GM12878 (cell line): ENCODE results near the gene SCTR. TPM values are rescaled to one million over a fixed set of nuclear protein-coding genes. Genes with fewer than 3 reads are reported as not detected.
A peak's percentile ranks its signal among the peaks of the same experiment; 100 is the strongest.

Source experiments
- ATAC-seq: fragments of 200-7000 bp; cut with Tn5 transposase; 3 replicates; pipeline ENCODE4 v1.9.1; 2020; ENCODE audit warnings: mild to moderate bottlenecking, moderate library complexity
- BruUV-seq: library from RNA; stranded (reverse); fragments of 400-500 nt; replicated peaks from 2 replicates; lab custom pipeline; 2021; lab: Mats Ljungman, UMichigan
- CTCF ChIA-PET: fragments of 300-600 bp; sonication (Branson Sonifier 250); formaldehyde crosslinking; extraction: SDS; loops from one replicate; lab custom pipeline; 2021; ENCODE audit warnings: inconsistent platforms; lab: Yijun Ruan, JAX
- POLR2A ChIA-PET: fragments of 350-600 bp; formaldehyde crosslinking; extraction: SDS; loops from one replicate; lab custom pipeline; 2021; ENCODE audit warnings: inconsistent platforms; lab: Charles Lee
- RAD21 ChIA-PET: fragments of 300-600 bp; sonication (Branson Sonifier 250); formaldehyde crosslinking; loops from one replicate; lab custom pipeline; 2023; ENCODE audit warnings: antibody characterized with exemption; ENCODE audit not compliant: unreplicated experiment; lab: Charles Lee
- SMC1A ChIA-PET: fragments of 300-600 bp; sonication (Branson Sonifier 250); formaldehyde crosslinking; loops from one replicate; lab custom pipeline; 2023; ENCODE audit not compliant: unreplicated experiment, uncharacterized antibody; lab: Charles Lee
- DNase-seq: peaks from one replicate; pipeline ENCODE4 v3.0.0-alpha.2; 2011; ENCODE audit warnings: low read depth, low spot score
- FAIRE-seq: peaks from 3 replicates; lab custom pipeline; 2011; peaks lifted over from hg19 to GRCh38; lab: Jason Lieb, UNC
- H2AFZ ChIP-seq: 2 replicates; pipeline ENCODE4 v1.6.0; 2011; ENCODE audit warnings: low read depth, low read length, control low read depth; ENCODE audit not compliant: control insufficient read depth
- H3K27ac ChIP-seq: 2 replicates; pipeline ENCODE4 v1.5.1; 2011; ENCODE audit warnings: control low read depth; ENCODE audit not compliant: control insufficient read depth, insufficient read depth
- H3K27me3 ChIP-seq, 2 experiments: replicated peaks in 1 of 2; 2 replicates each; pipeline versions ENCODE4 v1.6.0 to v1.6.1; 2011; ENCODE audit warnings: low read length in 1 of 2; ENCODE audit not compliant: control insufficient read depth in 2 of 2, insufficient read depth in 2 of 2
- H3K36me3 ChIP-seq, 2 experiments: 2 replicates each; pipeline ENCODE4 v1.5.1; 2011; ENCODE audit warnings: low read length in 1 of 2; ENCODE audit not compliant: control insufficient read depth in 2 of 2, insufficient read depth in 2 of 2
- H3K4me1 ChIP-seq: 2 replicates; pipeline ENCODE4 v1.6.1; 2011; ENCODE audit warnings: mild to moderate bottlenecking, low read length, moderate library complexity, mixed read lengths; ENCODE audit not compliant: control insufficient read depth, insufficient read depth
- H3K4me2 ChIP-seq: 2 replicates; pipeline ENCODE4 v1.6.0; 2011; ENCODE audit warnings: control low read depth; ENCODE audit not compliant: control insufficient read depth, insufficient read depth
- H3K4me3 ChIP-seq: fragments of 200-600 bp; sonication (generic); 2 replicates; pipeline ENCODE4 v1.5.1; 2016
- H3K79me2 ChIP-seq: 2 replicates; pipeline ENCODE4 v1.6.0; 2011; ENCODE audit warnings: low read length; ENCODE audit not compliant: control insufficient read depth, insufficient read depth
- H3K9ac ChIP-seq: 2 replicates; pipeline ENCODE4 v1.8.0; 2011; ENCODE audit warnings: low read length, control low read depth, mixed read lengths; ENCODE audit not compliant: control insufficient read depth, insufficient read depth
- H3K9me3 ChIP-seq: replicated peaks from 3 replicates; pipeline ENCODE4 v1.5.1; 2011; ENCODE audit warnings: mild to moderate bottlenecking, low read length; ENCODE audit not compliant: control insufficient read depth, insufficient read depth
- H4K20me1 ChIP-seq: 2 replicates; pipeline ENCODE4 v1.6.0; 2011; ENCODE audit not compliant: control insufficient read depth, insufficient read depth
- ATF3 ChIP-seq: IDR thresholded peaks from 2 replicates; pipeline ENCODE4 v1.6.1; 2011; ENCODE audit warnings: low read depth, mild to moderate bottlenecking, low read length, moderate library complexity, borderline replicate concordance; ENCODE audit errors: extremely low read depth
- FOXM1 ChIP-seq: IDR thresholded peaks from 2 replicates; pipeline ENCODE4 v1.6.1; 2012; ENCODE audit warnings: low read depth, mild to moderate bottlenecking, inconsistent platforms, low read length, moderate library complexity
- KAT2A ChIP-seq: conservative IDR thresholded peaks from 2 replicates; pipeline ENCODE4 v1.6.1; 2011; ENCODE audit warnings: low read depth, low read length; ENCODE audit not compliant: control insufficient read depth
- NR2C1 ChIP-seq: fragments of 450-650 bp; IDR thresholded peaks from 2 replicates; pipeline ENCODE4 v1.6.1; 2017; ENCODE audit warnings: antibody characterized with exemption, mild to moderate bottlenecking, moderate library complexity
- NR2F1 ChIP-seq: fragments of 450-650 bp; conservative IDR thresholded peaks from 2 replicates; pipeline ENCODE4 v1.6.1; 2017; ENCODE audit warnings: mild to moderate bottlenecking
- POLR2AphosphoS2 ChIP-seq: IDR thresholded peaks from 2 replicates; pipeline ENCODE4 v1.6.1; 2011; ENCODE audit warnings: low read depth, mild to moderate bottlenecking, low read length, improper control_type of control experiment, moderate library complexity
- RBBP5 ChIP-seq: fragments of 200-600 bp; sonication (generic); conservative IDR thresholded peaks from 2 replicates; pipeline ENCODE4 v1.6.1; 2016
- ZBTB4 ChIP-seq: fragments of 450-650 bp; formaldehyde crosslinking; IDR thresholded peaks from 2 replicates; pipeline ENCODE4 v1.4.0; 2022; ENCODE audit warnings: mild to moderate bottlenecking, moderate library complexity
- ZNF687 ChIP-seq: fragments of 450-650 bp; IDR thresholded peaks from 2 replicates; pipeline ENCODE4 v1.6.1; 2017; ENCODE audit warnings: mild to moderate bottlenecking, moderate library complexity
- WGBS: methylation state at CpG from one replicate; pipeline ENCODE4 v1.1.6; 2016; ENCODE audit warnings: low lambda C conversion rate; ENCODE audit not compliant: insufficient replicate concordance, insufficient coverage; ENCODE audit errors: missing lambda C conversion rate; 5-methylcytosine and 5-hydroxymethylcytosine counted together
- in situ Hi-C: fragments of 300-500 bp; cut with MboI; formaldehyde crosslinking; loops from 9 replicates; pipeline ENCODE4 v1.14.3; 2018; ENCODE audit warnings: mixed read lengths
- intact Hi-C: fragments of 100-400 bp; cut with micrococcal nuclease; formaldehyde crosslinking; loops from one replicate; pipeline ENCODE4 v1.14.2; 2022; ENCODE audit not compliant: unreplicated experiment
- polyA plus RNA-seq, 11 experiments: library from polyadenylated mRNA; depleted of rRNA in 4 of 11; unstranded in 6 of 11; stranded (reverse) in 5 of 11; fragments of >200 nt; fragmentation: Nextera tagmentation in 4 of 11; fragmentation: Illumina TruSeq in 1 of 11; extraction: Ambion mirVana in 4 of 11; extraction: Trizol in 1 of 11; gene quantifications; 1 replicate in 1 of 11; 2 replicates in 10 of 11; pipeline versions ENCODE4 v1.2.1 to v1.2.3, GENCODE V29; 2011 to 2016; ENCODE audit warnings: inconsistent platforms in 2 of 11, missing spikeins in 2 of 11, low read depth in 1 of 11
- total RNA-seq, 4 experiments: library from RNA; depleted of rRNA in 3 of 4; stranded (reverse); fragments of >200 nt in 3 of 4; fragmentation: Illumina TruSeq in 1 of 4; extraction: Trizol in 1 of 4; gene quantifications; 2 replicates each; pipeline versions ENCODE4 v1.2.1 to v1.2.3, GENCODE V29; 2013 to 2021

Gene SCTR
- total and polyA plus RNA-seq, 10 of the 15 experiments (the other 5 are each of a cell fraction or from before 2014, with no cell fraction given) = 0.26 TPM; not detected in 9

DNA sequence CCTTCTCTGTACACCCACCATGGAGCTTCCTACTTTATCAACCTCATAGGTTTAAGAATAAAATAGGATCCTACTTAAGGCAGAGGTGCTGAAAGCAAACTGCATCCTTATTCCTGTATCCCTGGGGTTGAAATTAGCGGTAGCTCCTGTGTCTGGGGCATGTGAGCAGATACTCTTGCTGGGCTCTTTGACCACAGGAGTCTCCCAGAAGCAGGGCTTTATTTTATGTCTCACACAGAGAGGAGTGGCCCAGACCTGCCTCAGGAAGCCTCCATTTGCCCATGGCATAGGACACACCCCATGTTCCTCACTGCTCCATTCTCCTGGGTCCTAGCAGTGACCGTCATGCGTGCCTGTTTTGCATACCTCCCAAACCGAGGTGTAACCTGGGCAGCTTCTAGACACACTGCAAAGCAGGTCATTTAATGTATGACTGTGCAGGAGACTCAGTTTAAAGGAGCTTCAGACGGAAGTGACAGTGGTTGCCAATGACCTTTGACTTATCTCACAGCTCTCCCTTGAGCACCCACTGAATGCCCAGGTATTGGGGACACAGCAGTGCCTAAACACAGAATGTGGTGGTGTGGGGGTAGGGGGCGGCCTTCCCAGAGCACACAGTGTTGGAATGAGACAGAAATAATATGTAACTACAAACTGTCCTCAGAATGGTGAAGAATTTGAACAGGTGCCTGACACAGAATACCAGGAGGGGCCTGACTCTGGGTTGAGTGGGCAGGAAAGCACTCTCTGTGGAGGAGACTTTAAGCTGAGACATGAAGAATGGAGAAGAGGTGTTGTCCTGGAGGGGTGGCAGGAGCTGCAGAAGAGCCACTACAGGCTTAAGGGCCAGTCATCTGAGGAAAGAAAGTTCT, 89.0 kb downstream of the SCTR start:
- Histone ChIP-seq H4K20me1 (no peaks in the 10 kb centered on the region), H3K4me1 (peaks cover 7% of the 10 kb centered on the region), H3K9ac (no peak overlapping the region), H3K4me3 (no peak overlapping the region), H3K36me3 (no peaks in the 10 kb centered on the region), H3K9me3 (no peaks in the 10 kb centered on the region), H3K27ac (no peak overlapping the region), H3K4me2 (no peak overlapping the region), H3K27me3 (peaks cover 0 to 5% of the 10 kb centered on the region in 2 experiments; a peak in 2 of 4 replicates), H2AFZ (no peak overlapping the region), H3K79me2 (no peaks in the 10 kb centered on the region)
- ChIA-PET RAD21 (interaction anchor here (0.6 kb wide), 1 partner anchor 27 kb away, joined by 3 read pairs; no protein-coding TSS in a partner anchor), SMC1A (interaction anchor here (1.4 kb wide), 1 partner anchor 19 kb away, joined by 4 read pairs; no protein-coding TSS in a partner anchor), CTCF (interaction anchor here (1.4 to 1.6 kb wide), 3 partner anchors 20 to 43 kb away, joined by 3 to 4 read pairs (median 4); no protein-coding TSS in a partner anchor), POLR2A (interaction anchor here (0.5 to 0.6 kb wide), 3 partner anchors 18 to 412 kb away, joined by 3 to 5 read pairs (median 3); no protein-coding TSS in a partner anchor)
- ATAC-seq = peak; percentile 13
- no peak for FAIRE-seq
- DNase-seq = no peak
- intact Hi-C loops (no loop called here), in situ Hi-C loops (no loop called here)
- BruUV-seq = no TSS peak
- TF ChIP-seq NR2C1 (peak; percentile 50; the same call in 1 of the 2 replicates), ATF3 (no peak), NR2F1 (peak; percentile 68), ZNF687 (no peak), ZBTB4 (no peak), RBBP5 (no peak), FOXM1 (no peak), POLR2AphosphoS2 (no peak), KAT2A (no peak)
- WGBS = 28% methylated on average over 6 of the region's 6 CpGs
